HepG2 (cell line): ENCODE results near the gene TWNK. TPM values are rescaled to one million over a fixed set of nuclear protein-coding genes. Genes with fewer than 3 reads are reported as not detected.

Experiments used
- ATF7-NPFF ChIP-seq: sonication (generic); formaldehyde crosslinking; IDR thresholded peaks from 2 replicates; pipeline ENCODE4 v1.8.1; 2023; ENCODE audit warnings: mild to moderate bottlenecking, low read depth, missing genetic modification reagents, moderate library complexity
- ATM ChIP-seq: fragments of 450-650 bp; IDR thresholded peaks from 2 replicates; pipeline ENCODE4 v1.7.1; 2017; ENCODE audit warnings: mild to moderate bottlenecking, borderline replicate concordance
- DMTF1 ChIP-seq: sonication (generic); formaldehyde crosslinking; IDR thresholded peaks from 2 replicates; pipeline ENCODE4 v1.4.0; 2020; ENCODE audit warnings: mild to moderate bottlenecking, missing genetic modification reagents
- ELK4 ChIP-seq: sonication (generic); formaldehyde crosslinking; IDR thresholded peaks from 2 replicates; pipeline ENCODE4 v1.9.0; 2021; ENCODE audit warnings: missing genetic modification reagents, borderline replicate concordance
- ESRRA ChIP-seq: sonication (generic); formaldehyde crosslinking; IDR thresholded peaks from 2 replicates; pipeline ENCODE4 v1.5.1; 2020; ENCODE audit warnings: mild to moderate bottlenecking, low read depth, missing genetic modification reagents
- FOSL1 ChIP-seq: sonication (generic); formaldehyde crosslinking; IDR thresholded peaks from 2 replicates; pipeline ENCODE4 v1.9.0; 2021; ENCODE audit warnings: missing genetic modification reagents, borderline replicate concordance
- FOXM1 ChIP-seq: sonication (generic); formaldehyde crosslinking; IDR thresholded peaks from 2 replicates; pipeline ENCODE4 v1.5.0; 2020; ENCODE audit warnings: missing genetic modification reagents
- GABPA ChIP-seq, 2 experiments: IDR thresholded peaks; 2 replicates each; pipeline ENCODE4 v1.6.1; 2011 to 2016; ENCODE audit warnings: low read depth in 2 of 2, low read length in 1 of 2, missing biosample characterization in 1 of 2, missing genetic modification characterization in 1 of 2
- KLF15 ChIP-seq: sonication (generic); formaldehyde crosslinking; IDR thresholded peaks from 2 replicates; pipeline ENCODE4 v1.8.1; 2023; ENCODE audit warnings: borderline replicate concordance, mild to moderate bottlenecking, inconsistent platforms, missing genetic modification reagents, mixed read lengths
- PTBP1 ChIP-seq: fragments of 200-400 bp; formaldehyde crosslinking; IDR thresholded peaks from 2 replicates; pipeline ENCODE4 v1.6.1; 2018; ENCODE audit warnings: low read length, low read depth; ENCODE audit not compliant: poor library complexity, severe bottlenecking
- RNF2 ChIP-seq: fragments of 450-650 bp; conservative IDR thresholded peaks from 2 replicates; pipeline ENCODE4 v1.6.1; 2016; ENCODE audit warnings: low read depth
- TEAD2 ChIP-seq: sonication (generic); formaldehyde crosslinking; IDR thresholded peaks from 2 replicates; pipeline ENCODE4 v1.9.0; 2021; ENCODE audit warnings: missing genetic modification reagents
- TSC22D2 ChIP-seq: sonication (generic); formaldehyde crosslinking; IDR thresholded peaks from 2 replicates; pipeline ENCODE4 v1.5.1; 2020; ENCODE audit warnings: missing genetic modification reagents, mild to moderate bottlenecking, borderline replicate concordance
- ZBTB7A ChIP-seq: sonication (generic); formaldehyde crosslinking; IDR thresholded peaks from 2 replicates; pipeline ENCODE4 v1.8.0; 2022; ENCODE audit warnings: mild to moderate bottlenecking, missing genetic modification reagents
- ZNF138 ChIP-seq: sonication (generic); formaldehyde crosslinking; IDR thresholded peaks from 2 replicates; pipeline ENCODE4 v1.5.0; 2020; ENCODE audit warnings: mild to moderate bottlenecking, low read depth, missing genetic modification reagents
- ZNF143 ChIP-seq: sonication (generic); formaldehyde crosslinking; IDR thresholded peaks from 2 replicates; pipeline ENCODE4 v1.4.0; 2020; ENCODE audit warnings: missing genetic modification reagents
- ZNF207 ChIP-seq: fragments of 450-650 bp; IDR thresholded peaks from 2 replicates; pipeline ENCODE4 v1.6.1; 2016; ENCODE audit warnings: antibody characterized with exemption, borderline replicate concordance
- ZNF317 ChIP-seq: sonication (generic); formaldehyde crosslinking; IDR thresholded peaks from 2 replicates; pipeline ENCODE4 v1.5.0; 2020; ENCODE audit warnings: mild to moderate bottlenecking, missing genetic modification reagents
- ZNF33B ChIP-seq: sonication (generic); formaldehyde crosslinking; IDR thresholded peaks from 2 replicates; pipeline ENCODE4 v1.5.1; 2020; ENCODE audit warnings: mild to moderate bottlenecking, missing genetic modification reagents
- ZNF569 ChIP-seq: sonication (generic); formaldehyde crosslinking; IDR thresholded peaks from 2 replicates; pipeline ENCODE4 v1.5.0; 2020; ENCODE audit warnings: mild to moderate bottlenecking, missing genetic modification reagents, moderate library complexity, borderline replicate concordance
- ZNF777 ChIP-seq: sonication (generic); formaldehyde crosslinking; IDR thresholded peaks from 2 replicates; pipeline ENCODE4 v1.4.0; 2020; ENCODE audit warnings: missing genetic modification reagents
- ZNF841 ChIP-seq: sonication (generic); formaldehyde crosslinking; IDR thresholded peaks from 2 replicates; pipeline ENCODE4 v1.8.1; 2023; ENCODE audit warnings: missing genetic modification reagents, borderline replicate concordance
- ZXDC ChIP-seq: sonication (generic); formaldehyde crosslinking; IDR thresholded peaks from 2 replicates; pipeline ENCODE4 v1.5.0; 2020; ENCODE audit warnings: mild to moderate bottlenecking, missing genetic modification reagents
- polyA plus RNA-seq, 8 experiments: library from polyadenylated mRNA; depleted of rRNA in 3 of 8; stranded (reverse) in 7 of 8; unstranded in 1 of 8; fragments of >200 nt; fragmentation: Illumina TruSeq in 4 of 8; extraction: Trizol in 4 of 8; gene quantifications; 2 replicates each; pipeline versions ENCODE4 v1.2.1 to v1.2.3, GENCODE V29; 2011 to 2016; ENCODE audit warnings: low read depth in 4 of 8, missing spikeins in 1 of 8, mixed read lengths in 1 of 8; ENCODE audit not compliant: insufficient read depth in 1 of 8
- total RNA-seq, 5 experiments: library from RNA; depleted of rRNA; stranded (reverse); fragments of >200 nt; fragmentation: Illumina TruSeq; extraction: Trizol; gene quantifications; 2 replicates each; pipeline ENCODE4 v1.2.3, GENCODE V29; 2016; ENCODE audit warnings: low read depth in 1 of 5

Gene TWNK
- total and polyA plus RNA-seq, 2 of the 13 experiments (the other 11 are each of a cell fraction or from before 2014, with no cell fraction given): 10.7 to 16.5 TPM

GRCh38 chr10:101018600-101019439, 31.5 kb downstream of the TWNK start (continued):
- peak; percentile 88; the same call in 1 of the 2 replicates for TF ChIP-seq KLF15 (CRISPR knock-in tag)
- no peak for TF ChIP-seq FOSL1 (CRISPR knock-in tag)
- no peak for TF ChIP-seq ATM
- no peak for TF ChIP-seq PTBP1
- TF ChIP-seq ZNF138 (CRISPR knock-in tag): no peak; the same call in 1 of the 2 replicates
- peak; percentile 70; the same call in 1 of the 2 replicates for TF ChIP-seq RNF2
- TF ChIP-seq TEAD2 (CRISPR knock-in tag): no peak
- no peak for TF ChIP-seq GABPA (IDR thresholded peaks at IDR 0.05; ENCODE audit: low read depth, low read length)
- no peak for TF ChIP-seq GABPA (CRISPR knock-in tag; IDR thresholded peaks at IDR 0.05; ENCODE audit: low read depth)
- TF ChIP-seq DMTF1: no peak
- peak; percentile 41; the same call in 1 of the 2 replicates for TF ChIP-seq TSC22D2 (CRISPR knock-in tag)
- no peak for TF ChIP-seq ZNF207
- TF ChIP-seq ZNF777 (CRISPR knock-in tag): peak; percentile 98
- peak; percentile 67; the same call in 1 of the 2 replicates for TF ChIP-seq ZNF33B
- no peak for TF ChIP-seq ZNF143 (CRISPR knock-in tag)
- TF ChIP-seq ELK4 (CRISPR knock-in tag): no peak
- TF ChIP-seq ESRRA (CRISPR knock-in tag): peak; percentile 28; the same call in 1 of the 2 replicates
- no peak for TF ChIP-seq FOXM1 (CRISPR knock-in tag)
- peak; percentile 82; the same call in 1 of the 2 replicates for TF ChIP-seq ATF7-NPFF (CRISPR knock-in tag)
- TF ChIP-seq ZXDC (CRISPR knock-in tag): 0 out of 2 replicates have a peak, but pooled peaks have one; percentile 37
- no peak for TF ChIP-seq ZNF841 (CRISPR knock-in tag)
- 0 out of 2 replicates have a peak, but pooled peaks have one; percentile 51 for TF ChIP-seq ZNF569 (CRISPR knock-in tag)
- TF ChIP-seq ZBTB7A (CRISPR knock-in tag): no peak
- 0 out of 2 replicates have a peak, but pooled peaks have one; percentile 51 for TF ChIP-seq ZNF317 (CRISPR knock-in tag)
